Right kidney (tissue), 1 donor: ENCODE results near the gene HLA-DQB1.

Experiments used
- DNase-seq: peaks from one replicate; pipeline ENCODE4 v3.0.0-alpha.2; 2016

The HLA-DQB1 gene

DNA sequence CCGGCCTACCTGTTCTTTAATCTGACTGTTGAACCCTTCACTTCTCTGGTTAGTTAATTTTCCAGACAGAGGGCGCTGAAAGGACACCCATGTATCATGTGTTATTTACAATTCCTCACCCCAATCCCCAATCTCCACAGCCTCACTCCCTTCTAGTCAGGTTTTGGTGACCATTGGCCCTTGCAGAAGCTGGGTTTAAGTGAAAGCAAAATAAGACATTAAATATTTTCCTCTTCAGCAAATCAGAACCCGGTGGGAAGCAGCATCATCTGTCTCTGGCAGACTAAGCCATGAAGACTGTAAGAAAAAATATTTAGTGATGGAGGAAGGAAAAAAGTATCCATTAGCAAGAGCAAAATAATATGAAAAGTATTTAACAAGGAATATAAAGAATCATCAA, 38.6 kb downstream of the HLA-DQB1 start:
- no peak for DNase-seq

DNA sequence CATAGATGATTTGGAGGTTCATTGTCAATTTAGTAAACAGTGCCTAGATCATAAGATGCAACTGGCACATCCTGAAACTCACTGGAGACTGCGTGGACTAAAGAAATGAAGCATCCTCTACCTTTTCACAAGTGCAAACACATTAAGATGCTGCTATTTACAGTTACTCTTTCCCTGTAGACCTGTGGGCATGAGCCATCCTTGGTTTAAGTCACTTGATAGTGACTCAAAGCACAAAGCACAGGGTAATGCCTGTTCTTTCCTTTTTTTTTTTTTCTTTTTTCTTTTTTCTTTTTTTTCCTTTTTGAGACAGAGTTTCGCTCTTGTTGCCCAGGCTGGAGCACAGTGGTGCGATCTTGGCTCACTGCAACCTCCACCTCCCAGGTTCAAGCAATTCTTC, 39.2 kb downstream of the HLA-DQB1 start:
- DNase-seq: no peak

DNA sequence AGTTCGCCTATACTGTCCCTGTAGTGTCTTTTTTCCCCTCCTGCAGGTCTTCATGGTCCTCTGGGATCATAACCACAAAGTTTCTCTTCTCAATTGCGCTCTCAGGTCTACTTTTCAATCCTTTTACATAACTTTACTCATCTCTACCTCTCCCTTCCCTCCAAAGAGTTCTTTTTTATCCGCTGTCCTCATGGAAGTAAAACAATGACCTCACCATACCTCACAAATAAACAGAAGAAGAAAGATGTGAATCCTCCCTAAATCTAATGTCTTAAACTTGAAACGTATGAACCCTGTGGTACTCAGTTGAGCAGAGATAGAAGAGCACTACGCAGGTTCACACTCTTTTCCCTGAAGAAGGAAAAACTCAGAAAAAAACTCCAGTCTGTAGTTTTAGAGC, 41.3 kb downstream of the HLA-DQB1 start:
- no peak for DNase-seq

DNA sequence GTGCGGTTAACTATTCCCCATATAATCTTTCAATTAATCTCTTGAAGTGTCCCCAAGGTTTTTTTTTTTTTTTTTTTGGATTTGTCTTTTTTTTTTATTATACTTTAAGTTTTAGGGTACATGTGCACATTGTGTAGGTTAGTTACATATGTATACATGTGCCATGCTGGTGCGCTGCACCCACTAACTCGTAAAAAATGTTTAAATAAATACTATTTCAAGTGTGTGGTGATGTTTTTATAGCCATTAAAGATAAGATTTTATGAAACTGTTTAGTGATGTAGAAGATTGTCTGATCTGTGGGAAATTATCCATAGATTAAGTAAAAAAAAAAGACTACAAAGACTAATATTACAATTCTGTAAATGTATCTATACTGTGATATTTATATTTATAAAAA, 41.9 kb downstream of the HLA-DQB1 start:
- DNase-seq: no peak

DNA sequence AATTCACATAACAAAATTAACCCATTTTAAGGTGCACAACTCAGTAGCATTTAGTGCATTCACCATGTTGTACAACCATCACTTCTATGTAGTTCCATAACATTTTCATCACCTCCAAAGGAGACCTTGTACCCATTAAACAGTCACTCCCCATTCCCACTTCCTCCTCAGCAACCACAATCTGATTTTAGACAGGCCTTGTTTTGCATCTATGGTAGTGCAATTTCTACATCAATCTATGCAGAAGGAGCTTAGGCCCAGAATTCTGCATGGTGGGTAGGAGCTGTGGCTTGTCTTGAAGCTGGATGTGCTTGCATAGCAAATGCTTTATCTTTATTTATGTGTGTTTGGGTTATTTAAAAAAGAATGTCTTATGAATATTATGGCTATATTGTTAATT, 42.8 kb downstream of the HLA-DQB1 start:
- no peak for DNase-seq

DNA sequence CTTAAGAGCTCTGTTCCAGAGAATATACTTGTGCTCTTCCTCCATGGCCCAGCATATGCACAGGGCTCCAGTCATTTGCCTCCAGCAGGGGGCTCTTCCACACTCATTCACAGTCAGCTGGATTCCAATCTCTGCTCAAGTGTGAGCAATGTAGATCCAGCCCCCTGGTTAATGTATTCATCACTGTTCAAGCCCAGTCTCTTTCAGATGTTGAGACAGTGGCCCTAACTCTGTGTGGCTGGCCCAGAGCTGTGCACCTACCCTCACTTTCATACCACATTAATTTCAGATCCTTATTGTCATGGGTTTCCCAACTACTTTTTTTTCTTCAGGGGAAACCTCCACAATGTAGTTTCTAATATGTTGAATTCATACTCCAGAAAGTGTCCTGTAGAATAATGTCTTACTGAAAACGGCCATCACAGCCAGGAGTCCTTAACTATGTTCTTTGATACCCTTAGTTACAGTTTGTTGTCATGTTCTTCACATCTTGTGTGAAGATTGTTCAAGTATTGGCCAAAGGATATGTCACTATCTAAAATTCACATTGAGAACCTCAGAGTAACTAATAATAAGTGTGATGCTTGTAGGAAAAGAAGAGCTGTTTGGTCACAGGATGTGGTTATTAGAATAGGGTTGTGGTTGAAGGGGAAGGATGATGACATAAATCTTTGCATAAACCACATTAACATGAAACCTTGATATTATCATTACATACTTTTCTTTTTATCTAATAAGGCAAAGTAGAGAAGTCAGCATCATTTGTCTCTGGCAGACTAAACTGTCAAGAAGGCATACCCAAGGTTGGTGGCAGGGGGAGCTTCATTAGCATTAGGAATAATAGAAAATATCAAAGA, 43.7 kb downstream of the HLA-DQB1 start:
- no peak for DNase-seq

DNA sequence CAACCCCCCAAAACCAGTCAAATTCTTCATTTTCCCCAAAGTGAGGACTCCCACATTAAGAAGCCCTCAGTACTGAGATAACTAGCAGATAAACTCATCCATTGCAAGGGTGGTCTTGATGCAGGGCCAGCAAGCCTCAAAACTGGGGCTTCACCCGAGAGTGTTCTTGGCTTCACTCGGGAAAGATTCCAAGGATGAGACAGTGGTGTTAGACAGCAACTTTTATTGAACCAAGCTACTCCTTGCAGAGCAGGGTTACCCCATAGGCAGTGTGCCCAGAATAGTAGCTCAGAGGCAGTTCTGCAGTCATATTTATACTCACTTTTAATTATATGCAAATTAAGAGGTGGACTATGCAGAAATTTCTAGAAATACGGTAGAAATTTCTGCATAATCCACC, 45.1 kb downstream of the HLA-DQB1 start:
- no peak for DNase-seq

DNA sequence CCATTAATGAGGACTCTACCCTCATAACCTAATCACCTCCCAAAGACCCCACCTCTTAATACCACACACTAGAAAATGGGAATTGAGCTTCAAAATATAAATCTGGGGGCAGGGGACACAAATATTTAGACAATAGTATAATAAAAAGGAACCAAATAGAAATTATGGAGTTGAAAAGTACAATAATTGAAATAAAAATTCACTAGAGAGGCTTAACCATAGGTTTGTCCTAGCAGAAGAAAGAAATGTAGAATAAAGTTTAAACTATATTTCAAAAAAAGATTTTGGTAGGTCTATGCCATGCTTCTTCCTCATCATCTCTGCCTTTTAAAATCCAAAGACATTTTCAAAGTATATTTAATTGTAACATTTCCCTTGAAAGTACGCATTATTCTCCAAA, 48.7 kb downstream of the HLA-DQB1 start:
- no peak for DNase-seq

DNA sequence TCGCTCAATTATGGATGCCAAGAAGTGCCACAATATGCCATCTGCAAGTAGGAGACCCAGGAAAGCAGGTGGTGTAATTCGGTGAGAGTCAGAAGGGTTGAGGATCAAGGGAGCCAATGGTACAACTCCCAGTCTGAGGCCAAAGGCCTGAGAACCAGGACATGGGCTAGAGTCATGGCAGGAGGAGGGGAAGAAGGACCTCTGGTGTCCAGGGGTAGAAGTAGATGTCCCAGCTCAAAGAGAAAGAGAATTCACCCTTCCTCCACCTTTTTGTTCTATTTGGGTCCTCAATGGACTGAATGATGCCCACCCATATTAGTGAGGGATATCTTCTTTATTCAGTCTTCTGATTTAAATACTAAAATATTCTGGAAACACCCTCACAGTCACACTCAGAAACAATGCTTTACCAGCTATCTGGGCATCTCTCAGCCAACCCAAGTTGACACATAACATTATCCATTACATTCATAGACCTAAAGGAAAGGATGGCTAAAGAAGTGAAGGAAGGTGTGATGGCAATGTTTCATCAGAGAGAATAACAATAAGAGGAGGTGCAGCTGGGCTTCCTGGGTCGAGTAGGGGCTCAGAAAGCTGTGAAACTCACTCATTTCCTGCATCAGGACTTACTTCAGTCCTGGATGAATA, 50.4 kb downstream of the HLA-DQB1 start:
- no peak for DNase-seq

DNA sequence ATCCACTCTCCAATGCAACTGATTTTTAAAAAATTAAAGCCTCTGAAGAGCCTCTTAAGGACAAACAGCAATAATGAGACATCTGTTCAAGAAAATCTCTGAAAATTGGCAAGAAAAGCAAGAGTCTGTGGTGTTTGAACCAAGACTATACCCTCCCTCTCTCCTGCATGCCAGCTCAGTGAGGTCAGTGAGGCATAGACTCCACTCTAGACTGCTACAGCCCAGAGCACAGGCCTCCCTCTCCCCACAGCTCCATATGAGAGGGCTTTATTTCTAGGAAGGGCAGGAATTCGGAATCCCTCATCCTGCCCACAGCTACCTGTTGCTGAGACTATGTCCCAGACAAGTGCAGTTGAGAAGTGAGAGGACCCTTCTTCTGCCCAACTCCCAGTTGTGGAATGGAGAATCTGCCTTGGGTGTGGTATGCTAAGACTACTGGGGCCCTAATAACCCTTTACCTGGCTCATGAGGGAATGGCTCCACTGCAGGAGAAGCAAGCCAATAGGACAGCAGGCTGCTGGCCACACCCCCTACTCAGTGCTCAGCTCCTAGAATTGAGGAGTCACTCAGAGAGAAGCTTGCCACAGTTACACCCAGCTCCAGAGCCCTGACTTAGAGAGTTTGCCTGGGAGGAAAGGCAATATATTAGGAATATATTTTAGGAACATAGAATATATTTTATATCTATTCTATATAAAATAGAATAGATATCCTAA, 51.9 kb downstream of the HLA-DQB1 start:
- no peak for DNase-seq

DNA sequence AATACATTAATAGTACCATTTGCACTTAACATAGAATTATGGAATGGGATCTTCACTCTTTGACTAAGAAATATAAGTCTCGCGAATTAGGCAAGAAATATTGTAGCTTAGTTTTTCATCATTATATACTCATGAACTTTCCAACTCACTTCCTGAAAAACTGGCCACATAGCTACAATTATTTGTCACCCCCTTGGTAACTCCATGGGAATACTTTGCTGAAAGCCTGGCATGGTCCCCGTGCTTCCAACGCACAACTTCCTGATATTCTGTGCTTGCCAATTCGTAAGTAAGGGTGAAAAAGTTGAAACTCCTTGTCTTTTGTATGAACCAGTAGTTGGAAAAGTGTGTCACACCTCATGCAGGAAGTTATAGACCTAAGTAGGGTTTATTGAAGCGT, 53.0 kb downstream of the HLA-DQB1 start:
- no peak for DNase-seq

DNA sequence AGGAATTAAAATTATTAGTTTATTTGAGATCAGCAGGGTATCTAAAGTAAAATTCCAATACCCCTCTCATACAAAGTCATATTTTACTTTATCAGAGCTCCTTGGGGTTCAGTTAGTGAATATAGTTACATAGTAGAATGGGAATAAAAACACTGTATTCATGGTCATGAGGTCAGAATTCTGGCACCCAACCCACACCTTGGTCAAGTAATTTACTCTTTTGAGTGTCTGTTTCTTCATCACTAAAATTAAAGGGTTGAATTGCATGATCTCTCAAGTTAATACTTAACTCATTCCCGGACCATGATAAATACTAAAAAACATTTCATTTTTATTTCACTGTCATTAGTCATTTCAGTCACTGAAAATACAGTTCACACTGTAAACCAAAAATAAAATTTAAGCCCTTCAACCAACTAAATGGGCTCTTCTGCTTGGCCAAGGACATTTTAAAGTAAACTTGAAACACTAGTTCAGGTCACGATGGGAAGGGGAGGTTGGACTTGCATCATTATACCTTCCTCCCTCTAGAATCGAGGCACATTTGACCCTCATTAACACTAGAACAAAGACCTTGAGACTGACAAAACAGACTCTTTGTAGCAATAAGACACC, 55.7 kb downstream of the HLA-DQB1 start:
- DNase-seq: no peak

DNA sequence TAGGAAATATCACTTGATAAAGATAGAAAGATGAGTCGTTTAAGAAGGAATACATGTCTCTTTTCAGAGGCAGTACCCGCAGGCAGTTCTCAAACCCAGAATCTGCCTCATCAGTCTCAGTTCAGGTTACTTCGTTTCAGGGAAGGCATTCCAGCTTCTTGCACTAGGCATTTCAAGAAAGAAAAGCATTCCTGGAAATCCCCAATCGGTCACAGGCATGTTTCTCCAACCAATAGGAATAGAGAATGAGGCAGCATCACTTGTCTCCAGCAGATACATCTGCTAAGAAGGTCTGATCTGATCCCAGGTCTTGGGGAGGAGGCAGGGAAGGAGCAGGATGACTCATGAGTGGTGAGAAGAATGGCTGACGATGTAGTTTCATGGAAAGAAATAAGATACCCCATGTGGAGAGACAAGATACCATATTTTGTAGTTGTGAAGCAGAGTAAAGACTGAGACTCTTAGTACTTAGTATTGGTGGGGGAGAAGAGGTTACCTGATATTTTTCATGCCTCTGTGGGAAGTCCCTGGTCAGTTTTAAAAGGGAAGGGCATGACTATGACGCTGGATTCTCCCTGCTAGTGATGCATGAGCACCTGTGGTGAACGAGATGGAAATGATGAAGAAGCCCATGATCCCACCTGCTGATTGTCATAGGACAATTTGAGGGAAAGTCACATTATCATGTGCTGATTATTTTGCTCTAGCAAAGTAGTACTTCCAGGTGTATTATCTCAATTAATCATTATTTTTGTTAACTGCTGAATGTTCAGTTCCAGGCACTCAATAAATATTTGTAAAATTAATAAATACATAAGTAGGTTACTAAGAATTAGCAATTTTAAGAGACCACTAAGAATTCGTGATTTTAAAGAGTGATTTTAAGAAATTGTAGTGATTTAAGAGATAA, 56.5 kb downstream of the HLA-DQB1 start:
- peak; percentile 61 for DNase-seq
